ENCODE results near the gene NELL2.
"Not testable (repeated sequence)": the region's sequence is repeated elsewhere in the genome, so short reads cannot be mapped to it uniquely, and the experiment has no call there.

DNA sequence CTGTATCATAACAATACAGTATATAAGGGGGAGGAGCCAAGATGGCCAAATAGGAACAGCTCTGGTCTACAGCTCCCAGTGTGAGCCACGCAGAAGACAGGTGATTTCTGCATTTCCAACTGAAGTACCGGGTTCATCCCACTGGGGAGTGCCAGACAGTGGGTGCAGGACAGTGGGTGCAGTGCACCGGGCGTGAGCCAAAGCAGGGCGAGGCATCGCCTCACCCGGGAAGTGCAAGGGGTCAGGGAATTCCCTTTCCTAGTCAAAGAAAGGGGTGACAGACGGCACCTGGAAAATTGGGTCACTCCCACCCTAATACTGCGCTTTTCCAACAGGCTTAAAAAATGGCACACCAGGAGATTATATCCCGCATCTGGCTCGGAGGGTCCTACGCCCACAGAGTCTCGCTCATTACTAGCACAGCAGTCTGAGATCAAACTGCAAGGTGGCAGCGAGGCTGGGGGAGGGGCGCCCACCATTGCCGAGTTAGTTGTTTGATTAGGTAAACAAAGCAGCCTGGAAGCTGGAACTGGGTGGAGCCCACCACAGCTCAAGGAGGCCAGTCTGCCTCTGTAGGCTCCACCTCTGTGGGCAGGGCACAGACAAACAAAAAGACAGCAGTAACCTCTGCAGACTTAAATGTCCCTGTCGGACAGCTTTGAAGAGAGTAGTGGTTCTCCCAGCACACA lies 134.7 kb downstream of the NELL2 start:
- TF ChIP-seq, protein P1, sequence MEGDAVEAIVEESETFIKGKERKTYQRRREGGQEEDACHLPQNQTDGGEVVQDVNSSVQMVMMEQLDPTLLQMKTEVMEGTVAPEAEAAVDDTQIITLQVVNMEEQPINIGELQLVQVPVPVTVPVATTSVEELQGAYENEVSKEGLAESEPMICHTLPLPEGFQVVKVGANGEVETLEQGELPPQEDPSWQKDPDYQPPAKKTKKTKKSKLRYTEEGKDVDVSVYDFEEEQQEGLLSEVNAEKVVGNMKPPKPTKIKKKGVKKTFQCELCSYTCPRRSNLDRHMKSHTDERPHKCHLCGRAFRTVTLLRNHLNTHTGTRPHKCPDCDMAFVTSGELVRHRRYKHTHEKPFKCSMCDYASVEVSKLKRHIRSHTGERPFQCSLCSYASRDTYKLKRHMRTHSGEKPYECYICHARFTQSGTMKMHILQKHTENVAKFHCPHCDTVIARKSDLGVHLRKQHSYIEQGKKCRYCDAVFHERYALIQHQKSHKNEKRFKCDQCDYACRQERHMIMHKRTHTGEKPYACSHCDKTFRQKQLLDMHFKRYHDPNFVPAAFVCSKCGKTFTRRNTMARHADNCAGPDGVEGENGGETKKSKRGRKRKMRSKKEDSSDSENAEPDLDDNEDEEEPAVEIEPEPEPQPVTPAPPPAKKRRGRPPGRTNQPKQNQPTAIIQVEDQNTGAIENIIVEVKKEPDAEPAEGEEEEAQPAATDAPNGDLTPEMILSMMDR (IDR thresholded peaks at IDR 0.05) = not testable (repeated sequence)
- not testable (repeated sequence) for TF ChIP-seq POLR2A, POLR2AphosphoS5, EP300 (IDR thresholded peaks at IDR 0.05)

Data from upper lobe of left lung (tissue), 4 donors.